MCF 10A (cell line): ENCODE data around the gene TMCO4. TPM values are rescaled to one million over a fixed set of nuclear protein-coding genes. Genes with fewer than 3 reads are reported as not detected.

Experiments used
- BruUV-seq: library from RNA; stranded (reverse); fragments of 400-500 nt; replicated peaks from 2 replicates; lab custom pipeline; 2021; lab: Mats Ljungman, UMichigan
- CTCF ChIA-PET: fragments of 300-600 bp; sonication (Branson Sonifier 250); formaldehyde crosslinking; extraction: SDS; loops from one replicate; lab custom pipeline; 2021; ENCODE audit warnings: antibody characterized with exemption, inconsistent platforms; lab: Yijun Ruan, JAX
- POLR2A ChIA-PET: fragments of 300-600, 350-650 bp; sonication (Branson Sonifier 250); formaldehyde crosslinking; extraction: SDS; loops from one replicate; lab custom pipeline; 2020; ENCODE audit warnings: antibody characterized with exemption, inconsistent platforms; lab: Yijun Ruan, JAX
- DNase-seq: peaks from one replicate; pipeline ENCODE4 v3.0.0-alpha.2; 2018; ENCODE audit not compliant: unreplicated experiment
- H3K27ac Mint-ChIP-seq: one replicate; pipeline ENCODE4 v1.8.0; 2022; ENCODE audit warnings: mild to moderate bottlenecking, low read depth, mixed read lengths; ENCODE audit not compliant: unreplicated experiment
- H3K27me3 Mint-ChIP-seq: one replicate; pipeline ENCODE4 v1.8.0; 2022; ENCODE audit warnings: mixed read lengths; ENCODE audit not compliant: insufficient read depth, unreplicated experiment
- H3K36me3 Mint-ChIP-seq: one replicate; pipeline ENCODE4 v1.8.0; 2022; ENCODE audit warnings: mild to moderate bottlenecking, moderate library complexity, mixed read lengths; ENCODE audit not compliant: insufficient read depth, unreplicated experiment
- H3K4me1 Mint-ChIP-seq: one replicate; pipeline ENCODE4 v1.8.0; 2022; ENCODE audit warnings: mixed read lengths; ENCODE audit not compliant: insufficient read depth, unreplicated experiment
- H3K4me3 Mint-ChIP-seq: one replicate; pipeline ENCODE4 v1.8.0; 2022; ENCODE audit warnings: mild to moderate bottlenecking, moderate library complexity, mixed read lengths; ENCODE audit not compliant: unreplicated experiment
- H3K9me3 Mint-ChIP-seq: one replicate; pipeline ENCODE4 v1.8.0; 2022; ENCODE audit warnings: mixed read lengths; ENCODE audit not compliant: unreplicated experiment
- intact Hi-C: fragments of 100-400 bp; cut with micrococcal nuclease; formaldehyde crosslinking; loops from 2 replicates; pipeline ENCODE4 v1.14.1; 2022
- total RNA-seq: library from RNA; stranded (reverse); gene quantifications from 2 replicates; pipeline ENCODE4 v1.2.3, GENCODE V29; 2022
- TF ChIP-seq, protein P1 (sequence below): fragments of 200-600 bp; IDR thresholded peaks from one replicate; pipeline ENCODE4 v1.8.0; 2022; ENCODE audit warnings: antibody characterized with exemption, mild to moderate bottlenecking; ENCODE audit not compliant: unreplicated experiment

TMCO4 gene
- total RNA-seq, 1 experiment from 2014 or later = 20.5 TPM

DNA sequence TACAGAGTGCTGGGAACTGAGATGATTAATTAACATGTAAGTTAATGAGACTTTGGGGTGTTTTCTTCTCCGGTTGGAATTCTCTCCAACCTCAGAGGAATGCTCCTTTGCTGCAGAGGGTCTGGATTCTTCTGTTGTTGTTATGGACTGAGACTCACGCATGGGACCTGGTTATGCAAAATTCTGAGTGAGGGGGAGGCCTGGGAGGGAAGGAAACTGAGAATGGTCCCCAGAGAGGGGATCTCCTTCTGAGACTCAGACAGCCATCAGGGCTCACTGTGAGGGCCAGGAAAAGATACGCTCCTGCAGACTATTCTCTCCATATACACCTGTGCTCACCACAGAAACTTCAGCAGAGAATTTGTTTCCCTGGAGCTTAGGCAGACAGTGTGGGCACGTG lies 78.7 kb downstream of the TMCO4 start:
- no peaks in the 10 kb centered on the region for H3K4me1 Mint-ChIP-seq
- H3K27me3 Mint-ChIP-seq = no peaks in the 10 kb centered on the region
- no peak overlapping the region for H3K4me3 Mint-ChIP-seq
- POLR2A ChIA-PET = no interaction called here
- TF ChIP-seq, protein P1, sequence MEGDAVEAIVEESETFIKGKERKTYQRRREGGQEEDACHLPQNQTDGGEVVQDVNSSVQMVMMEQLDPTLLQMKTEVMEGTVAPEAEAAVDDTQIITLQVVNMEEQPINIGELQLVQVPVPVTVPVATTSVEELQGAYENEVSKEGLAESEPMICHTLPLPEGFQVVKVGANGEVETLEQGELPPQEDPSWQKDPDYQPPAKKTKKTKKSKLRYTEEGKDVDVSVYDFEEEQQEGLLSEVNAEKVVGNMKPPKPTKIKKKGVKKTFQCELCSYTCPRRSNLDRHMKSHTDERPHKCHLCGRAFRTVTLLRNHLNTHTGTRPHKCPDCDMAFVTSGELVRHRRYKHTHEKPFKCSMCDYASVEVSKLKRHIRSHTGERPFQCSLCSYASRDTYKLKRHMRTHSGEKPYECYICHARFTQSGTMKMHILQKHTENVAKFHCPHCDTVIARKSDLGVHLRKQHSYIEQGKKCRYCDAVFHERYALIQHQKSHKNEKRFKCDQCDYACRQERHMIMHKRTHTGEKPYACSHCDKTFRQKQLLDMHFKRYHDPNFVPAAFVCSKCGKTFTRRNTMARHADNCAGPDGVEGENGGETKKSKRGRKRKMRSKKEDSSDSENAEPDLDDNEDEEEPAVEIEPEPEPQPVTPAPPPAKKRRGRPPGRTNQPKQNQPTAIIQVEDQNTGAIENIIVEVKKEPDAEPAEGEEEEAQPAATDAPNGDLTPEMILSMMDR = no peak
- BruUV-seq = no TSS peak
- CTCF ChIA-PET = interaction anchor here (0.7 kb wide), 1 partner anchor 254 kb away, joined by 3 read pairs; no protein-coding TSS in a partner anchor
- intact Hi-C loops = no loop called here
- DNase-seq = no peak
- no peak overlapping the region for H3K27ac Mint-ChIP-seq
- peaks cover 11% of the 10 kb centered on the region for H3K36me3 Mint-ChIP-seq
- no peaks in the 10 kb centered on the region for H3K9me3 Mint-ChIP-seq

DNA sequence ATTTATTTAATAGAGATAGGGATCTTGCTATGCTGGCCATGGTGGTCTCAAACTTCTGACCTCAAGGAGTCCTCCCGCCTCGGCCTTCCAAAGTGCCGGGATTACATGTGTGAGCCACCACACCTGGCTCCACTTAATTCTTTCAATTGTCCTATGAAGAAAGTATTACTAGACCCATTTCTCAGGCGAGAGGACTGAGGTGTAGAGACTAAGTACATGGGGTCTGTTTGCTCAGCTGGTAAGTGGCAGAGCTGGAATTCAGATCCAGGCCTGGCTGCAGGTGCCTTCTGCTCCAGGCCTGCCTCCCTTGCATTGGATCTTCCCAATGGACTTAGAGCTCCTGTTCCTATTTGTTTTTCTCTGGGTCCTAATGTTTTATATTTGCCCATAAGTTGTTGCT lies 79.5 kb downstream of the TMCO4 start:
- H3K9me3 Mint-ChIP-seq = no peaks in the 10 kb centered on the region
- H3K27ac Mint-ChIP-seq = no peak overlapping the region
- intact Hi-C loops = no loop called here
- no peaks in the 10 kb centered on the region for H3K27me3 Mint-ChIP-seq
- peaks cover 11% of the 10 kb centered on the region for H3K36me3 Mint-ChIP-seq
- ChIA-PET POLR2A (no interaction called here), CTCF (no interaction called here)
- no peak for DNase-seq
- no peak overlapping the region for H3K4me3 Mint-ChIP-seq
- TF ChIP-seq, protein P1 = no peak
- no TSS peak for BruUV-seq
- no peaks in the 10 kb centered on the region for H3K4me1 Mint-ChIP-seq

DNA sequence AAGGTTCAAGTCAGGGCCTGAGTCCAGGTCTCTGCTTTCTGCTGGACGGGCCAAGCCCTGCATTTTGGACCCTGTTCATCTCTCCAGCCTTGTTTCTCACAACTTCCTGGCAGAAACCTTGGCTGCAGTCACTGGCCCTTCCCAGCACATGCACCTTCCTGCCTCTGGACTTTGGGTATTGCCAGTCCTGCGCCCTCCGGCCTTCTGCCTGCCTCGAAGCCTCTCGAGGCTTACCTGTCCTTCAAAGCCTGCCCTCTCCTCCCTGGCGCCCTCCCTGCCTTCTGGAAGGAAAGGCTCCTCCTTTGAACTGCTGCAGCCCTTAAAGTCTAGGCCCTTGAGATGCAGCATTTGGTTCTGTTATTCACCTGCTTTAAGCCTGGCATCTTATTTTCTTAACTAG lies 82.2 kb downstream of the TMCO4 start:
- H3K4me3 Mint-ChIP-seq = no peak overlapping the region
- CTCF ChIA-PET = no interaction called here
- no peaks in the 10 kb centered on the region for H3K9me3 Mint-ChIP-seq
- no peaks in the 10 kb centered on the region for H3K27me3 Mint-ChIP-seq
- BruUV-seq = no TSS peak
- H3K4me1 Mint-ChIP-seq = no peaks in the 10 kb centered on the region
- H3K36me3 Mint-ChIP-seq = no peaks in the 10 kb centered on the region
- DNase-seq = no peak
- TF ChIP-seq, protein P1 = no peak
- intact Hi-C loops = no loop called here
- POLR2A ChIA-PET = interaction anchor here (1.6 kb wide), 1 partner anchor 11 kb away, joined by 3 read pairs; no protein-coding TSS in a partner anchor
- H3K27ac Mint-ChIP-seq = no peak overlapping the region

DNA sequence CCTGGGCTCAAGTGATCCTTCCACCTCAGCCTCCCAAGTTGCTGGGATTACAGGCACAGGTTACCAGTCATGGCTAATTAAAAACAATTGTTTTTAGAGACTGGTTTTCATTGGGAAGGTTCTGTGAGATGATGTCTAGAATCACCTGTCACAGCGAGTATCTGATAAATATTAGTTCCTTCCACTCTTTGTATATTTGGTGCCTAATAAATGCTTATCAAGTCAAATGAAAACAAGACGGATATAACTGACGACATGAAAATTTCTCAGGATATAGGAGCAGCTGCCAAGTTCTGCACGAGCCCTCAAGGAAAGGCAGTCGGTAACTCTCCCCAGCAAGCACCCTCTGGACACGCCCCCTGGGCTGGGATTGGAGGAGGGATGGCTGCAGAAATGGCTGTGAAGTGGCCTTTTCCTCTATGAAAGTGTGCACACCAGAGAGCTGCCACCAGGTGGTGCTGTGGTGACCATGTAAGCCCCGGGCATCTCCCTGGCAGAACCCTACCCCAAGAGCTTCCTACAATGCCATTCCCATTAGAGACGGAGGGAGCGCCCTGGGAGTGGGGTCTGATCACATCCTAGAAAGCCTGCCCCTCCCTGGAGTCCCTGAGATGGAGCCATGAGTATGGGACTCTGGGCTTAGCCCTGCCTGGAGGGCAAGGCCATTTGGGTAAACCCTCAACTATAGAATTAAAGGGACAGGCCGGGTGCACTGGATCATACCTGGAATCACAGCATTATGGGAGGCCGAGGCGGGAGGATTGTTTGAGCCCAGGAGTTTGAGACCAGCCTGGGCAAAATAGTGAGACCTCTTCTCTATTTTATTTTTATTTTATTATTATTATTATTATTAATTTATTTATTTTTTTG lies 84.1 kb downstream of the TMCO4 start:
- H3K4me1 Mint-ChIP-seq = no peaks in the 10 kb centered on the region
- intact Hi-C loops = loop anchor here (1.0 kb wide), 1 partner anchor 95 kb away; no protein-coding TSS in a partner anchor
- ChIA-PET CTCF (interaction anchor here (0.5 to 3.3 kb wide), 12 partner anchors 8 to 310 kb away, joined by 3 to 13 read pairs (median 4); no protein-coding TSS in a partner anchor), POLR2A (interaction anchor here (0.9 to 1.0 kb wide), 2 partner anchors 9 to 54 kb away, joined by 3 read pairs; no protein-coding TSS in a partner anchor)
- H3K27ac Mint-ChIP-seq = peak overlapping the region; percentile 50
- H3K4me3 Mint-ChIP-seq = no peak overlapping the region
- peak; percentile 95 for DNase-seq
- TF ChIP-seq, protein P1 = peak; percentile 75
- no TSS peak for BruUV-seq
- H3K36me3 Mint-ChIP-seq = no peaks in the 10 kb centered on the region
- no peaks in the 10 kb centered on the region for H3K9me3 Mint-ChIP-seq
- no peaks in the 10 kb centered on the region for H3K27me3 Mint-ChIP-seq
